HG03469 (cell line): ENCODE results near the gene PCDH15.

Experiments used
- ATAC-seq: cut with Tn5 transposase; IDR thresholded peaks from one replicate; pipeline ENCODE4 v1.9.1; 2021; ENCODE audit warnings: mild to moderate bottlenecking, moderate library complexity, moderate number of reproducible peaks; ENCODE audit not compliant: unreplicated experiment

The PCDH15 gene

DNA sequence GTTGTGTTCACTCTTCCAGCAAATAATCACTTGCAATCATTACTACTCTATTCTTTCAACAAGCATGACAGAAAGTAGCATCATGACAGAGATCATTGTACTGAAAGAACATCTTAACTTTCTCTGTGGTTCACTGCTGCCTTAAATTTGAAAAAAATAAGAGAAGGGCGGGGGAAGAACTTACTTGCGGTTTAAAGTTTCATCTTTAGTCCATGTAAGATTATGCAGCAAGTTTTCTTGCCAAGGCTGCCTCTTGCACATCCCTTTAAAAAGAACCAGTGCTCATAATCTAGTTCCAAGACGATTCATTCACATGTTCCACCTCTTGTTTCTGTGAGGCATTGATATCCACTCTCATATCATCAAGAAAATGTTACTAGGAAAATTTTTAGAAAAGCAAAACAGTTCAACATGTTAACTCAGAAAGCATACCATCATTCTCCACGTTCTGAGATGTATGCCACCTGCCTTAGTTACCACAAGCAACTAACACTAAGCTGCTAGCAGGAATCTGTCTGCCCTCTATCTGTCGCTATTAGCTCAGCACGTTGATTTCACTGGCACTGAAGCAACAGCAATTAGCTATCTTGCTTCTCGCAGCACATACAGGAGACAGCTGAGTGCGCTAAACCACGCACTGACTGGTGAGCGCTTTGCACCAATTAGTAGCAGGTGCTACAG lies at the start of gene PCDH15:
TSS of gene PCDH15 (minus strand) at position 491 of the 681 bp plus-strand sequence. CDS start 136,969 bp downstream, outside the sequence.
- ATAC-seq: no peak

DNA sequence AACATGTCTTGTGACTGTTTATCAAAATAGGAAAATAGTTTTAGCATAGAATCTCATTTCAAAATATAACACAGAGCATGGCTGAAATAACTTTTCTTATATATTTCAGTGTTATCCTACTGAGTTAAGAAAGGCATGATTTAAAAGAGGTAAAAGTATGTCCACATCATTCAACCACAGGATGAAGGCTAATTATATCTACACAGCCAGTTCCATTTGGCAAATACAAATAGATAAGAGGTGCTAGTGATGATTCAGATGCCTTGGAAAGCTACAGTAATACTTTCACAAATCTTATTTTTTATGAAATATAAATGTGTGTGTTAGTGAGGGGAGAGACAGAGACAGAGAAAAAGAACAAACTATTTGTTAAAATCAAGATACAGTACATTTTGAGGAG lies 42.9 kb upstream of the PCDH15 start:
- no peak for ATAC-seq

DNA sequence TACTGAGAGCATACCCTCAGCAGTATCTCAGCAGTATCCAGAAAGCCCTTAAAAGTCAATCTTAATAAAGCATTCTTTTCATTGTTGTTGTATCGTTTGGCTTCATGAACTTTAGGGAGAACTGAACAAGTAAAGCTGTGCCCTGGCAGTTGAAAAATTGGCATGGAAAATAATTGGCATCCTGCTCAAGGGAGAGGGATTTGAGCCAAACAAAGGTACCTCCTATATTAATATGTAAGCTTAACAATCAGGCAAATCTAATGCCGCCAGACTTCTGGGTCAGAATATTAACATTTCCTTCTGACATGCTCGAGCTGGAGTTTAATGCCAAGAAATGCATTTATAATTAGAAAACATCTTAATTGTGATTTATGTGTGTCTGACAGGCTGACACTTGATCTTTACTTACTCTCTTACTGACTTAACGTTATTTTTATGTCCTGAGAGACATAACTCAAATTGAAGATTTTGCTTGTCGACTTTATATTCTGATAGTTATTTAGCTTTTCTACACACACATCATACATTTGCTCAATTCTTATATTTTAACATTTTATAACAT lies 42.1 kb upstream of the PCDH15 start:
- ATAC-seq: no peak

DNA sequence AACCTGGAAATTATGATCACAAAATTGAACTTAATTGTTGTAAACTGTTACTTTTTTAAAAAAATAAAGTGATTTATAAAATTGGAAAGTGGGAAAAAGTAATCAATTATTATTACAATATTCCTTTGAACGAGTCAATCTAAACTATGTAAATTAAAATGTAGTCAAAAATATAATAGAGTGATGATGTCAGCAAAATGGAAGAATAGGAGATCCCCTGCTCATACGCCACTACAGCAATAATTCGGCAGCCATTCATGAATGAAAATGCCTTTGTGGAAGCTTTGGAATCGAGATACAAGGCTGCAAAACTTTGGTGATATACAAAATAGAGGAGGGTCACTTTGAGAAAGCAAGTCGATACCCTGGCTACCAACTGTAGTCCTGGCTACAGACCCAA lies 36.4 kb upstream of the PCDH15 start:
- no peak for ATAC-seq

DNA sequence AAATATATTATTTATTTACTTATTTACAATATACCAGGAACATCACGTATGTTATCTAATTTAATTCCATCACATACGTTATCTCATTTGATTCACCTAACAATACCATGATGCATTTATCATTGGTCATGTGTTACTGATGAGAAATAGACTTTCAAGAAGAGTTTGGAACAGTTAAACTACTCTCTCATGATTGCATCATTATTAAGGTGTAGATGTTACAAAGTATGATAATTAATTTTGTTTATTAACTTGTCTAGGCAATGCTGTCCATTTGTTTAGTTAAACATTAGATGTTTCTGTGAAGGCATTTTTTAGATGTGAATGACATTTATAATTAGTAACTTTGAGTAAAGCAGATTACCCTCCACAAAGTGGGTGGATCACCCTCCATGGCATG lies 32.0 kb upstream of the PCDH15 start:
- ATAC-seq: no peak

DNA sequence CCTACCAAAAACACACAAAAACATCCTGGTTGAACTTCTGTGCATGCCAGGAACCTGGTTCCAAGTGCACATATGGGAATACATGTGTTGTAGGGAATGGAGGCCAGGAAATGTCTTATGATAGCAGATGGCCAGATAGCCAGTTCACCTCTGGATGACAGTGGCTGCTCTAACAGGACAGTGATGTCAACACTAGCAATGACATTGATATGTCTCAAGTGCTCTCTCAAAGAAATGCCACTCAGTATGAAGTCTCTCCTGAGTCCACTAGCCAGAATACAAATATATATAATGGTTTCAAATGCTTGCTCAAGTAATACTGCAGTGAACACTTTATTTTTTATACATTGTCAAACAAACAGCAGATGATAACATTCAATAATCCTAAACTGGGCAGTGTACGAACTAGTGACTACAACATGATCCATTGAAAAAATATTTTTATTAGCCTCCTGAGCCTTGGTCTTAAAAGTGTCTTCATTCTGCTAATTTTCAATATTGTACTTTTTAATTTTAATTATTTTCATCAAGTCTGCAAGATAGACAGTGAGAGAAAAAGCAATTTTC lies 26.0 kb upstream of the PCDH15 start:
- no peak for ATAC-seq

DNA sequence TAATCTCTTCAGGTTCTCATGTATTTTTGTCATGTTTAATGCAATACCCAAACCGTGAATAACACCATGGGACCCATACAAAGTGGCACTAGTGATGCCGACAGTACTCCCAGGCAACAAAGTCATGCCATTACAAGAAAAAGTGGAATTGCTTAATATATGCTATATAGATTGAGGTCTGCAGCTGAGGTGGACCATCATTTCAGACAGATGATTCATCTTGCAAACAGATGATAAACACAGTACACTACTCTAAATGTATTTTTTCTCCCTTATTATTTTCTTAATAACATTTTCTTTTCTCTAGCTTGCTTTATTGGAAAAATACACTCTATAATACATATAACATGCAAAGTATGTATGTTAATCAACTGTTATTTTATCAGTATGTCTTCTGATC lies 14.6 kb upstream of the PCDH15 start:
- ATAC-seq: no peak

DNA sequence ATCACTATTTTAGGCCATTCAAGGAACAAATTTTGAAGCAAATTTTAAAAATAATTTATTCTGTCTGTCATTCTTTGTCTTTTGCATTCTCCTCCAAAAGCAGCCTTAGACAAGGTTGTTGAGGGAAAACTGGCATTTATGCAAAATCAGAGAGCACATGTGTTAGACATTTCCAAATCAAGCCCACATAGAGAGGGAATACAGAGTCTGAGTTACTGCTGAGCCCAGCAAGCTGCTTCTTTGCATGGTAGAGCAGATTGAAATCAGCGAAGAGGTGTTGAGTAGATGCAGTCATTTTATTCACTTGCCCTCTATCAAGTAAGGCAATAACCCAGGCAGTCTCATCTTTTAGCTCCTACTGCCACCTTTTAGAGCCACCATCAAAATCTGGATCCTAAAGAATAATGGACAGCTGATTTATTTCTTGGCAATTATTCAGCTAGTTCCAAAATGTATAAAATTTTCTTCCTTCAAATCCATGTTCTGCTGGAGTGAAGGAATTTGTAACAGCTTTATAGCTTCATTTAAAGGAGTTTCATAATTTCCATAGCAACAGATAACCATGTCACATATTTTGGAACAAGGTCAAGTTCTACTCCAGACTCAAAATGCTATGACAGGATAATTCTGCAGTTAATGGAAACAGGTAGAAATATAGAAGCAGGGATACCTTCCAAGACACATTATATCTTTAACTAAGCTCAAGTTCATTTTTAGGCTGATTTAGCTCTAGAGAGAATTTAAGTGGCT lies 7.3 kb upstream of the PCDH15 start:
- no peak for ATAC-seq

DNA sequence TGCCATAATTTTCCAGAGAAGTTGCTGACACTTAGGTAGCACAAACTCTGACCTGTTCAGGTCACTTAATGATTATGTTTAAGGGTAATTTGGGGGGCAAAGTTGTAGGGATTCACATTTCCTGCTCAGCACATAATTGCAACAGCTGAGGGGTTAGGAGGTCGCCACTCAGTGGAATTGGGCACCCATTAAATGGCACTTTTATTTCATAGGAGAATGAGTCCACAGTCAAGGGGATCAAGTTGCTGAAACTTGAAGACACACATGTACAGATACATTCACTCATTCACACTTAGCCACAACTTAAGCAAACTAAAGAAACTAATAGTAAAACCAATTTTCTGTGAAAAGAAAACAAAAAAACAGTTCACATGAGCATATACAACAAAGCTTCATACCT lies 1.5 kb downstream of the PCDH15 start:
- ATAC-seq: no peak

DNA sequence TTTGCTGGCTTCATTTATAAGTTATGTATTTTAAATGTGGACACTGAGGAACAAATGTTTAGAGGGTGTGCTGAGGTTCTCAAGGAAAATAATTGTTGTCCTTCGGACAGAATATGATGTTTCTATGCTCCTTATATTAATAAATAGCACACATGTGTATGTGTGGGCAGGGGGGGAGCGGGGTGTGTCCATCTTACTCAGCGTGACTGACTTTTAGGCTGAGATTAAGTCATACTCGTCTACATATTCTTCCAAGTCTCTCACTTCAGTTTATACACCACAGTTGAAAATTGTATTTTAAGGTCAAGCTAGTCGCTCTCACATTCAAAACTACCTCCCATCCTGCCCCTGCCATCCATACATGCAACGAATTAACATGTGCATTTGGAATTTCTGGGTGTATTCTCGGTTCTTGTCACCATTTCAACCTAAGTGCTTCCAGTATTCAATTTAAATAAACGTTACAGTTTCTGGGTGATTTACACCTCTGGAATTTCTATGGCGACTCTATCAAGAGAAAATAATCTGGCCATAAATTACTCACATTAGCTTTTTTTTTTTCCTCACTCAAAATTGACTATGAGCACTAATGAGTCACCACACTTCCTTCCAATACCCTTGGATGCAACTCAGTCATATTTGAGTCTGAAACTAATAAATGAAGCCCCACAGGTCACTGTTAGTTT lies 3.3 kb downstream of the PCDH15 start:
- no peak for ATAC-seq

DNA sequence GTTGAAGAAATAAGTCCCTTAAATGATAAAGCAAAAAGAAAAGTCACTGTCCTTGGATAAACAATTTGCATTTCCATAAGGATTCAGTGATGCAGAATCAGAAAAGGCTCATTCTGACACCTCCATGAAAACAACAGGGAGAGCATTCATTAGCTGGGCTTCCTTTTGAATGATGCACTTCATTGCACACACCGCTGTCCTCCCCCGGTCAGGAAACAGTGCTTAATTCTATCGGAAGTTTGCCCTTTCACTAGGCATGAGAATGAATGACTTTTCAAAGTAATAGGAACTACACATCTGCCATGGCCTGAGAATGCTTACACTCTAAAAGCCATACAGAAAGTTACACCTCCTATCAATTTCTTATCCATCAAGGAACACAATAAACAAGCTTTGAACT lies 4.2 kb downstream of the PCDH15 start:
- ATAC-seq: no peak

DNA sequence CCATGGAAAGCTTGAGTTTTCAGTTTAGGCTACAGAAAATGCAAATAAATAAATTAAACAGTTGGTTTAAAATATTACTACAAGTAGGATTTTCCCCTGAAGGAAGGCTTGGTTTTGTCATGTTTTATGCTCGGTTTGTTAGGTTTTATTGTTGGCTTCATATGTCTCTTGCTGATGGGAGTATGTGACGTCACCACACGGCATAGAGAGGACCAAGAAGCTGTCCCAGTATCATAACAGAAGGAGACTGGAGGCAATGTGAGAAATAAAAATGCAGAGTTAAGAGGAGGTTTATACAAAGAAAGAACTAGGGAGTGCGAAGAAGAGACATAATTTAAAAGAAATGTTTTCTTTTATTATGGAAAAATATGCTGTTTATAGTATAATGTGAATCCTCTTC lies 24.4 kb downstream of the PCDH15 start:
- no peak for ATAC-seq

DNA sequence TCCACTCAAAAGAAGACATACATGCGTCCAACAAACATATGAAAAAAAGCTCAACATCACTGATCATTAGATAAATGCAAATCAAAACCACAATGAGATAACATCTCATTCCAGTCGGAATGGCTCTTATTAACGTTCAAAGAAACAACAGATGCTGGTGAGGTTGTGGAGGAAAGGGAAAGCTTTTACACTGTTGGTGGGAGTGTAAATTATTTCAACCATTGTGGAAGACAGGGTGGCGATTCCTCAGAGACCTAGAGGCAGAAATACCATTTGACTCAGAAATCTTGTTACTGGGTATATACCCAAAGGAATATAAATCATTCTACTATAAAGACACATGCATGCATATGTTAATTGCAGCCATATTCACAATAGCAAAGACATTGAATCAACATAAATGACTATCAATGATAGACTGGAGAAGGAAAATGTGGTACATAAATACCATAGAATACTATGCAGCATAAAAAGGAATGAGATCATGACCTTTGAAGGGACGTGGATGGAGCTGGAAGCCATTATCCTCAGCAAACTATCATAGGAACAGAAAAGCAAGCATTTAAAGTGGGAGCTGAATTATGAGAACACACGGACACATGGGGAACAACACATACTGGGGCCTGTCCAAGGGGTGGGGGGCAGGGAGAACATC lies 28.4 kb downstream of the PCDH15 start:
- ATAC-seq: no peak

DNA sequence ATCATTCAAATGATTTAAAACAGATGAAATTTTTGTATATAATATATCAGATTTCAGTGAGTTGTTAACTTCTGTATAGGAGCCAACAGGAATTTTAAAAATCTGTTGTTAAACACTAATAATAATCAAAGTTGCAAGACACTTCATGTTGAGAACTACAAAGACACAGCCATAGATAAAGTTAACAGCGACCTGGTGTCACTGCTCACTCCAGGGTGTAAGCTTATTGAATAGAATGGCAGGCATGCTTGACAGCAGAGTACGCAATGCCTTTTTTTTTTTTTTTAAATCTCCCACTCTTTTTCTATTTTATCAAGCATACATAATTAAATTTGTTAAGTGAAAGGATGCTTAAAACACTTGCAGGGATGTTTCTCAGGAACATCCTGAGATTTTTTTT lies 32.0 kb downstream of the PCDH15 start:
- ATAC-seq: no peak

DNA sequence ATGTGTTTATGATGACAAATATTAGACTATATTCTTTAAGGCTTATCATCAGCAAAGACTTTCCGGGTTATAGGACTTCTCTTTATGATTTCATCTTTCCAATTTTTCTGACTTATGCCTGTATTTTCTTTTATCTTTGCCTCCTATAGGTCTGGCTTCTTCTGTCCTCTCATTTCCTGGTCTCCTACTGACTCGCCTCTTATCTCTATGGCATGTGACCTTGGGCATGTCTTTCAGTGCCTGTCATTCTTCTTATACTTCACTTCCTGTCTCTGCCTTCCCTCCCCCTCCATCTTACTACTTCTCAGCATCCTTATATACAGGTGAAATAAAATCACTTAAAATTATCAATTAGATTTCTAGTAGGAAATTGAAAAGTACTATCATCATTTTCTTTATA lies 42.2 kb downstream of the PCDH15 start:
- no peak for ATAC-seq

DNA sequence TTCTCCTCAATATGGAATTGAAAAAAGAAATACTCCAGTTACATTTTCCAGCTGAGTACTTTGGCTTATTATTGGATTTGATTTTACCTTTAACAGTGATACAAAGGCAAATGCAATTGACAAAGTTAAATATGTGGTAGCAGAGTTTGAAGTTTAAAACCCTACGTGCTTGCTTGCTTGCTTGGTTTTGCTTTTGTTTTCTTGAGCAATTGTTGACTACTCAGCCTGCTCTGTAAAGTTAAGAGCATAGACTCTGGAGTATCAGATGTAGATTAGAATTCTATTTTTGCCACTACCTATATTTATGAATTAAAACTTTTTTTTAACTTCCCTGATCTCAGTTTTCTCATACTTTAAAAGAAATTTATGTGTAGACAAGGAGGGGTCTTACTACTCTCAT lies 51.4 kb downstream of the PCDH15 start:
- ATAC-seq: no peak

DNA sequence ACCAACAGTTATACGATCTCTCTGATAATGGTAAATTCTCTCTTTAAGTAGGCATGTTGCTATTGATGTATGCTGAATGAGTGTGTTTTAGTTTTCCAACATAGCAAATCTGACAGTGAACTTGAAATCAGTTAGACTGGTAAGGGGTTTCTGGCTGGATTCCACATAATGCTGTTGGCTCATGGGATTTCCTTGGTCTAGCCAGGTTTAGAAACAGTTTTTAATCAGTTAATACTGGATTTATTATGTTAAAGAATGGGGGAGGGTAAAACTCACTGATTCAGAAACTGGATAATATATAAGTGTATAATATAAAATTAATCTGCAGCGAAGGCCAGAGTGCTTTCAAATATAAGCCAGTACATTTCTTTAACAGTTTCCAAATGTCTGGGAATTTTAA lies 55.6 kb downstream of the PCDH15 start:
- no peak for ATAC-seq

DNA sequence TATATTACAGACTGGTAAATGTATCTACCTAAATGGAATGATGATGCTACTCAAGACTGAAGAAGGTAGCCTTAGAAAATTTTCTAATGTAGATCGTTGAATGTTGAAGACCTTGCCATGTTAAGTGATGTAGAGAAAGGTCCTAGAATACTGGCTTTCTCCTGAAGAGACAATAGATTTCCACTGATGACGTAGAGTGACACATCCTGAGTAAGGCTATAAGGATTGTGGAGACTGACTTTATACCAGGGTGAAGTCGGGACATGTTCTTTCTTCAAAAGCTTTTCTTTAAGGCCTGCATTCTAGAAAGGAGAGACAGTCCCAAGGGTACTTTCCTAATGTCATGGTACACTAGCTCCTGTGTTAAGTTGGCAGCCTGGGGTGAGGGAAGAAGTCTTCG lies 58.6 kb downstream of the PCDH15 start:
- ATAC-seq: no peak

DNA sequence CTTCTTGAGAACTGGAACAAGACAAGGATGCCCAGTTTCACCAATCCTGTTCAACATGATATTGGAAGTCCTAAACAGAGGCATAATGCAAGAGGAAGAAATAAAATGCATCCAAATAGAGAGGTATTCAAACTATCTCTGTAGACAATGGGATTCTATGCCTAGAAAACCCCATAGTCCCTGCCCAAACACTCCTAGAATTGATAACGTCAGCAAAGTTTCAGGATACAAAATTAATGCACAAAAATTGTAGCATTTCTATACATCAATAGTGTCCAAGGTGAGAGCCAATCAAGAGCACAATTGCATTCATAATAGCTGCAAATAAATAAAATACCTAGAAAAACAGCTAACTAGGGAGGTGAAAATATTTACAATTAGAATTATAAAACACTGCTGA lies 72.5 kb downstream of the PCDH15 start:
- ATAC-seq: no peak

DNA sequence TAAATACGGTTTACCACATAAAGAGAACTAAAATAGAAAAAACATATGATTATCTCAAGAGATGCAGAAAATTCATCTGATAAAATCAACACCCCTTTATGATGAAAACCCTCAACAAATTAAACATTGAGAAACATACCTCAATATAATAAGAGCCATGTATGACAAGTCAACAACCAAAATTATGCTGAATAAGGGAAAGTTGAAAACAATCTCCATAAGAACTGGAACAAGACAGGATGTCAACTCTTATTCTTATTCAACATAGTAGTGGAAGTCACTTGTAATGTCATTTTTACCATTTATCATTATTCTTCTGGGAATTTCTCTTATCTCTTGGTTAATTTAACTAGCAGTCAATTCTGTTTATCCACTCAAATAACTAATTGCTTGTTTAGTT lies 79.0 kb downstream of the PCDH15 start:
- no peak for ATAC-seq

DNA sequence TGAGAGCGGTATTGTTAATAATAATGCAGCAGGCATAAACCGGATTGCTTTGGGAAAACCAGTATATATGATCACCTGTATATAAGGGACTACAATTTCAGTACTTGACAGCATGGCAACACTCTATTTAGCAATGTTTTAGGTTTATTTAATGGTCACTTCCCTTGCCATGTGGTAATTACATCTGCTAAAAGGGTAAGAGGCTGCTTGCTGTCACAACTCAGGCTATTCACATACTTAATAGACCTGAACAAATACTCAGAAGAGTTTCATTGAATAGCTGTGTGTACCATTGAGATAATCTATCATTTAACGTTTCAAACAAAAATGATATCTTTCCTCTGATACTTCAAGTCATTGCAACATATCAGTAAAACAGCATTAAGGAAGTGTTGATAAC lies 90.1 kb downstream of the PCDH15 start:
- no peak for ATAC-seq
